ENCODE measurements around the gene MIPEP.

Gene MIPEP

DNA sequence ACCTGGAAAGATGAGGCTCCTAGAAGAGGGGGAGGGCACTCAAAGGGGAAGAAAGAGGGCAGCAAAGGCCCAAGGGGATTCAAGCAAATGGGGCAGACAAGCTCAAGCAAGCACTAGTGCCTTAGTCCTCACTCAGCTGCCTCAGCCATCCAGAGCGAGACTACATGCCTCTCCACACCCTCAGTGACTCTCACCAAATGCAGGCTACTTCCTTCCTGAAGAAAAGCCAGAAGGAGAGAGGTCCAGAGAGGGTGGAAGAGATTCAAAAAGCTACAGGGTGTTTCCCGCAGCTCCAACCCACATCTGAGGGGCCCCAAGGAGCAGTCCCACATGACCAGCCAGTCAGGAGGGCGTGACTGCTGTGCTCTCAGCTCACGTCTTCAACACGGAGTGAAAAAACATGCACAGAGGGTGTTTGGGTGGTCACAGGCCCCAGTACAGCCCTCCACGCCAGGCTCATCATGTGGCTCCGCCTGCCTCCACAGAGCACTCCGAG is 40.5 kb downstream of the MIPEP start:
- no peak for DNase-seq (ENCODE audit: low spot score)
- TF ChIP-seq, protein P1, sequence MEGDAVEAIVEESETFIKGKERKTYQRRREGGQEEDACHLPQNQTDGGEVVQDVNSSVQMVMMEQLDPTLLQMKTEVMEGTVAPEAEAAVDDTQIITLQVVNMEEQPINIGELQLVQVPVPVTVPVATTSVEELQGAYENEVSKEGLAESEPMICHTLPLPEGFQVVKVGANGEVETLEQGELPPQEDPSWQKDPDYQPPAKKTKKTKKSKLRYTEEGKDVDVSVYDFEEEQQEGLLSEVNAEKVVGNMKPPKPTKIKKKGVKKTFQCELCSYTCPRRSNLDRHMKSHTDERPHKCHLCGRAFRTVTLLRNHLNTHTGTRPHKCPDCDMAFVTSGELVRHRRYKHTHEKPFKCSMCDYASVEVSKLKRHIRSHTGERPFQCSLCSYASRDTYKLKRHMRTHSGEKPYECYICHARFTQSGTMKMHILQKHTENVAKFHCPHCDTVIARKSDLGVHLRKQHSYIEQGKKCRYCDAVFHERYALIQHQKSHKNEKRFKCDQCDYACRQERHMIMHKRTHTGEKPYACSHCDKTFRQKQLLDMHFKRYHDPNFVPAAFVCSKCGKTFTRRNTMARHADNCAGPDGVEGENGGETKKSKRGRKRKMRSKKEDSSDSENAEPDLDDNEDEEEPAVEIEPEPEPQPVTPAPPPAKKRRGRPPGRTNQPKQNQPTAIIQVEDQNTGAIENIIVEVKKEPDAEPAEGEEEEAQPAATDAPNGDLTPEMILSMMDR (IDR thresholded peaks at IDR 0.05; ENCODE audit: extremely low read depth, missing control alignments): no peak

DNA sequence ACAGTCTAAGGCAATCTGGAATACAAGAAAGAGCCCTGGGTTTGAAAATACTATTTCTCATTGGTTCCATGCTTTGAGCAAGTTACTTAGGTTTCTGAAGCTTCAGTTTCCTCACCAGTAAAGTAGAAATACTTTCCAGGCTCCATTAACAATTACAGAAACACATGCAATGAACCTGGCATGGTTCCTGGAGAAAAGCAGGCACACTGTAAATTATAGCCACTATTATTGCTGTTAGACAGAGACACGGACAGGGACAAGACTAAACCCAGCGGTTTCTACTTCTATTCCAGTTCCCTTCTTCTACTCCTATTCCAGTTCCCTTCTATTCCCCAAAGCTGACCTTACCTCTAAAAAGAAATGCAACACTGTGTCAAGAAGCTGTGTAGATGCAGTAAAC is 41.2 kb downstream of the MIPEP start:
- DNase-seq (ENCODE audit: low spot score): no peak
- TF ChIP-seq, protein P1 (IDR thresholded peaks at IDR 0.05; ENCODE audit: extremely low read depth, missing control alignments): no peak

GRCh38 chr13:23847497-23847896 is 41.7 kb downstream of the MIPEP start:
- TF ChIP-seq, protein P1 (IDR thresholded peaks at IDR 0.05; ENCODE audit: extremely low read depth, missing control alignments): no peak

GRCh38 chr13:23845105-23845725 is 44.0 kb downstream of the MIPEP start:
- TF ChIP-seq, protein P1 (IDR thresholded peaks at IDR 0.05; ENCODE audit: extremely low read depth, missing control alignments): no peak
- no peak for DNase-seq (ENCODE audit: low spot score)

More at GRCh38 chr13:23847497-23847896, 41.7 kb downstream of the MIPEP start:
- DNase-seq (ENCODE audit: low spot score): no peak

- no peak for DNase-seq (ENCODE audit: low spot score)
- TF ChIP-seq, protein P1 (IDR thresholded peaks at IDR 0.05; ENCODE audit: extremely low read depth, missing control alignments): no peak
These were observed 45.1 kb downstream of the MIPEP start for GRCh38 chr13:23844132-23844531.

GRCh38 chr13:23843436-23843835 is 45.8 kb downstream of the MIPEP start:
- TF ChIP-seq, protein P1 (IDR thresholded peaks at IDR 0.05; ENCODE audit: extremely low read depth, missing control alignments): no peak
- no peak for DNase-seq (ENCODE audit: low spot score)

- TF ChIP-seq, protein P1 (IDR thresholded peaks at IDR 0.05; ENCODE audit: extremely low read depth, missing control alignments): no peak
These were observed 46.8 kb downstream of the MIPEP start for GRCh38 chr13:23842406-23842805.

More at GRCh38 chr13:23842406-23842805, 46.8 kb downstream of the MIPEP start:
- DNase-seq (ENCODE audit: low spot score): no peak
